Measurements from ENCODE around the gene MT4. TPM values are rescaled to one million over a fixed set of nuclear protein-coding genes. Genes with fewer than 3 reads are reported as not detected.

MT4 gene
- total RNA-seq, 4 donors from 2014 or later, result not detected

- peak overlapping the region; percentile 84 to 96 (median 92) for H3K27ac ChIP-seq (replicated peaks in 1 of 4)
- TF ChIP-seq CTCF (IDR thresholded peaks at IDR 0.05) (no peak), POLR2A (IDR thresholded peaks at IDR 0.05; ENCODE audit: low read depth) (no peak), EP300 (IDR thresholded peaks at IDR 0.05) (no peak), POLR2AphosphoS5 (IDR thresholded peaks at IDR 0.05) (no peak)
- no peak for DNase-seq (ENCODE audit: extremely low spot score)
- intact Hi-C loops (cut with DNase I), result loop anchor here (2.0 kb wide), 2 partner anchors 17 to 75 kb away; partner anchors contain the start of genes MT1E and MT1X
- H3K36me3 ChIP-seq, result no peaks in the 10 kb centered on the region
- 70% methylated on average over 2 of the region's 2 CpGs for WGBS
- H3K4me1 ChIP-seq, result peaks cover 54 to 65% (median 60%) of the 10 kb centered on the region in 4 donors
- H3K27me3 ChIP-seq, result no peaks in the 10 kb centered on the region
- H3K4me3 ChIP-seq, result peak overlapping the region; percentile 56 to 67 (median 62)
- H3K9me3 ChIP-seq, result no peaks in the 10 kb centered on the region
Observed at GRCh38 chr16:56607675-56608042, 42.8 kb downstream of the MT4 start.

GRCh38 chr16:56608043-56608875, 43.4 kb downstream of the MT4 start, which contains the start of gene MT2A:
Gene MT2A (plus strand): TSS chr16:56608584. CDS start chr16:56608656, 72 bp downstream.
- Histone ChIP-seq H3K4me3 (peak within 1 kb of the TSS; percentile 56 to 67 (median 62)), H3K9me3 (no peaks in the 10 kb centered on the region), H3K36me3 (no peaks in the 10 kb centered on the region), H3K4me1 (peaks cover 54 to 65% (median 60%) of the 10 kb centered on the region in 4 donors), H3K27me3 (no peaks in the 10 kb centered on the region), H3K27ac (replicated peaks in 1 of 4) (peak within 1 kb of the TSS; percentile 84 to 96 (median 92))
- WGBS, result 4% methylated on average over 18 of the region's 62 CpGs
- intact Hi-C loops (cut with DNase I), result loop anchor here (2.0 kb wide), 2 partner anchors 17 to 75 kb away; partner anchors contain the start of genes MT1E and MT1X
- TF ChIP-seq CTCF (IDR thresholded peaks at IDR 0.05) (no peak), EP300 (IDR thresholded peaks at IDR 0.05) (peak; percentile 97), POLR2A (IDR thresholded peaks at IDR 0.05; ENCODE audit: low read depth) (peak; percentile 90), POLR2AphosphoS5 (IDR thresholded peaks at IDR 0.05) (peak; percentile 89 to 98)
- peak; percentile 98 for DNase-seq (ENCODE audit: extremely low spot score)

- TF ChIP-seq EP300 (IDR thresholded peaks at IDR 0.05) (no peak), POLR2A (IDR thresholded peaks at IDR 0.05; ENCODE audit: low read depth) (no peak), POLR2AphosphoS5 (IDR thresholded peaks at IDR 0.05) (no peak), CTCF (IDR thresholded peaks at IDR 0.05) (no peak)
- under 1% methylated on average over 21 of the region's 21 CpGs for WGBS
- intact Hi-C loops (cut with DNase I), result loop anchor here (2.0 kb wide), 2 partner anchors 16 to 74 kb away; partner anchors contain the start of genes MT1E and MT1X
- Histone ChIP-seq H3K4me3 (peak overlapping the region; percentile 56 to 67 (median 62)), H3K27me3 (no peaks in the 10 kb centered on the region), H3K27ac (replicated peaks in 1 of 4) (peak overlapping the region; percentile 84 to 96 (median 92)), H3K36me3 (no peaks in the 10 kb centered on the region), H3K4me1 (peaks cover 54 to 65% (median 60%) of the 10 kb centered on the region in 4 donors), H3K9me3 (no peaks in the 10 kb centered on the region)
- no peak for DNase-seq (ENCODE audit: extremely low spot score)
Observed at GRCh38 chr16:56608876-56609462, 44.1 kb downstream of the MT4 start.

- Histone ChIP-seq H3K36me3 (no peaks in the 10 kb centered on the region), H3K4me1 (peaks cover 54 to 65% (median 60%) of the 10 kb centered on the region in 4 donors), H3K9me3 (no peaks in the 10 kb centered on the region), H3K4me3 (peak overlapping the region; percentile 56 to 67 (median 62)), H3K27ac (replicated peaks in 1 of 4) (peak overlapping the region; percentile 84 to 96 (median 92)), H3K27me3 (no peaks in the 10 kb centered on the region)
- intact Hi-C loops (cut with DNase I), result loop anchor here (2.0 kb wide), 2 partner anchors 15 to 73 kb away; partner anchors contain the start of genes MT1E and MT1X
- TF ChIP-seq EP300 (IDR thresholded peaks at IDR 0.05), result no peak
- TF ChIP-seq POLR2A (IDR thresholded peaks at IDR 0.05; ENCODE audit: low read depth), result peak; percentile 45
- peak; percentile 11 to 30 (median 16) for TF ChIP-seq CTCF (IDR thresholded peaks at IDR 0.05)
- peak; percentile 52 to 73 for TF ChIP-seq POLR2AphosphoS5 (IDR thresholded peaks at IDR 0.05)
- no peak for DNase-seq (ENCODE audit: extremely low spot score)
- 1% methylated on average over 6 of the region's 6 CpGs for WGBS
Observed at GRCh38 chr16:56609463-56609921, 44.6 kb downstream of the MT4 start.

Data from esophagus muscularis mucosa (tissue), 4 donors.